Mesodermal cell (in vitro differentiated cells): ENCODE measurements around the gene MTOR.

Source experiments
- H3K27ac ChIP-seq: 2 replicates; pipeline ENCODE4 v1.7.0; 2013; ENCODE audit warnings: mild to moderate bottlenecking, low read depth, low read length, moderate library complexity; ENCODE audit not compliant: severe bottlenecking
- H3K36me3 ChIP-seq: 2 replicates; pipeline ENCODE4 v1.7.1; 2013; ENCODE audit warnings: mild to moderate bottlenecking, low read length, moderate library complexity; ENCODE audit not compliant: control insufficient read depth, insufficient read depth
- H3K4me1 ChIP-seq: one replicate; pipeline ENCODE4 v1.7.1; 2013; ENCODE audit warnings: mild to moderate bottlenecking, low read length; ENCODE audit not compliant: insufficient read depth, control insufficient read depth, poor library complexity, severe bottlenecking
- H3K4me3 ChIP-seq: 2 replicates; pipeline ENCODE4 v1.7.0; 2013; ENCODE audit warnings: low read length, control low read depth, mild to moderate bottlenecking; ENCODE audit not compliant: insufficient read depth, poor library complexity, severe bottlenecking; ENCODE audit errors: extremely low read depth
- H3K9me3 ChIP-seq: 2 replicates; pipeline ENCODE4 v1.7.1; 2013; ENCODE audit warnings: mild to moderate bottlenecking, low read length, moderate library complexity; ENCODE audit not compliant: control insufficient read depth
- WGBS, 2 experiments: methylation state at CpG; one replicate each; pipeline ENCODE4 v1.1.5; 2013; ENCODE audit warnings: missing lambda C conversion rate in 2 of 2; ENCODE audit not compliant: insufficient coverage in 2 of 2; 5-methylcytosine and 5-hydroxymethylcytosine counted together

MTOR gene

GRCh38 chr1:11134251-11134897 is 128.0 kb downstream of the MTOR start:
- H3K4me1 ChIP-seq, result peaks cover 6% of the 10 kb centered on the region
- peaks cover 84% of the 10 kb centered on the region for H3K36me3 ChIP-seq
- 86 to 94% methylated on average over 2 to 5 of the region's 5 CpGs for WGBS, 2 experiments
- H3K9me3 ChIP-seq, result no peaks in the 10 kb centered on the region
- no peak overlapping the region for H3K4me3 ChIP-seq
- no peak overlapping the region for H3K27ac ChIP-seq

- H3K4me1 ChIP-seq, result peaks cover 6% of the 10 kb centered on the region
- 94 to 98% methylated on average over 7 to 8 of the region's 8 CpGs for WGBS, 2 experiments
- no peak overlapping the region for H3K27ac ChIP-seq
- no peak overlapping the region for H3K4me3 ChIP-seq
- H3K9me3 ChIP-seq, result no peaks in the 10 kb centered on the region
- peaks cover 84% of the 10 kb centered on the region for H3K36me3 ChIP-seq
These were observed 129.6 kb downstream of the MTOR start for GRCh38 chr1:11132563-11133293.

GRCh38 chr1:11131816-11132215 is 130.5 kb downstream of the MTOR start:
- H3K4me1 ChIP-seq, result peaks cover 6% of the 10 kb centered on the region
- peaks cover 87% of the 10 kb centered on the region for H3K36me3 ChIP-seq
- H3K27ac ChIP-seq, result no peak overlapping the region
- 58% methylated on average over 2 of the region's 3 CpGs; no CpG with 5 or more reads in 1 of the 2 experiments for WGBS, 2 experiments
- no peaks in the 10 kb centered on the region for H3K9me3 ChIP-seq
- H3K4me3 ChIP-seq, result no peak overlapping the region

GRCh38 chr1:11130406-11130805 is 131.9 kb downstream of the MTOR start:
- peaks cover 92% of the 10 kb centered on the region for H3K36me3 ChIP-seq
- no peak overlapping the region for H3K4me3 ChIP-seq
- 92 to 95% methylated on average over 16 to 17 of the region's 17 CpGs for WGBS, 2 experiments

GRCh38 chr1:11129649-11130390 is 132.5 kb downstream of the MTOR start:
- WGBS, 2 experiments, result 92 to 98% methylated on average over 10 of the region's 15 CpGs
- H3K4me1 ChIP-seq, result peaks cover 6% of the 10 kb centered on the region
- H3K36me3 ChIP-seq, result peaks cover 97% of the 10 kb centered on the region
- no peak overlapping the region for H3K27ac ChIP-seq
- no peaks in the 10 kb centered on the region for H3K9me3 ChIP-seq
- no peak overlapping the region for H3K4me3 ChIP-seq

More at GRCh38 chr1:11130406-11130805, 131.9 kb downstream of the MTOR start:
- H3K4me1 ChIP-seq, result peaks cover 6% of the 10 kb centered on the region
- no peak overlapping the region for H3K27ac ChIP-seq
- no peaks in the 10 kb centered on the region for H3K9me3 ChIP-seq

GRCh38 chr1:11126569-11126968 is 135.8 kb downstream of the MTOR start:
- Histone ChIP-seq H3K4me3 (no peak overlapping the region), H3K4me1 (no peaks in the 10 kb centered on the region), H3K36me3 (peaks cover 97% of the 10 kb centered on the region), H3K9me3 (no peaks in the 10 kb centered on the region), H3K27ac (no peak overlapping the region)
- 90 to 96% methylated on average over 4 of the region's 5 CpGs for WGBS, 2 experiments

GRCh38 chr1:11125931-11126330 is 136.4 kb downstream of the MTOR start:
- Histone ChIP-seq H3K4me3 (no peak overlapping the region), H3K36me3 (peaks cover 95% of the 10 kb centered on the region)
- 100% methylated on average over 2 of the region's 5 CpGs; no CpG with 5 or more reads in 1 of the 2 experiments for WGBS, 2 experiments

GRCh38 chr1:11124965-11125364 is 137.4 kb downstream of the MTOR start:
- no peak overlapping the region for H3K4me3 ChIP-seq
- H3K36me3 ChIP-seq, result peaks cover 92% of the 10 kb centered on the region
- 83% methylated on average over 1 of the region's 3 CpGs; no CpG with 5 or more reads in 1 of the 2 experiments for WGBS, 2 experiments

More at GRCh38 chr1:11125931-11126330, 136.4 kb downstream of the MTOR start:
- Histone ChIP-seq H3K27ac (no peak overlapping the region), H3K9me3 (no peaks in the 10 kb centered on the region), H3K4me1 (no peaks in the 10 kb centered on the region)

GRCh38 chr1:11116318-11116717 is 146.0 kb downstream of the MTOR start:
- peaks cover 89% of the 10 kb centered on the region for H3K36me3 ChIP-seq
- no peak overlapping the region for H3K4me3 ChIP-seq
- H3K27ac ChIP-seq, result no peak overlapping the region
- 93 to 100% methylated on average over 2 of the region's 2 CpGs for WGBS, 2 experiments
- no peaks in the 10 kb centered on the region for H3K4me1 ChIP-seq
- no peaks in the 10 kb centered on the region for H3K9me3 ChIP-seq

More at GRCh38 chr1:11124965-11125364, 137.4 kb downstream of the MTOR start:
- Histone ChIP-seq H3K9me3 (no peaks in the 10 kb centered on the region), H3K4me1 (no peaks in the 10 kb centered on the region), H3K27ac (no peak overlapping the region)

GRCh38 chr1:11114966-11115365 is 147.4 kb downstream of the MTOR start:
- Histone ChIP-seq H3K9me3 (no peaks in the 10 kb centered on the region), H3K27ac (no peak overlapping the region), H3K36me3 (peaks cover 89% of the 10 kb centered on the region), H3K4me1 (no peaks in the 10 kb centered on the region), H3K4me3 (no peak overlapping the region)
- WGBS, 2 experiments, result 95 to 100% methylated on average over 3 of the region's 3 CpGs
